Keratinocyte (primary cell): ENCODE results near the gene THRB. TPM values are rescaled to one million over a fixed set of nuclear protein-coding genes. Genes with fewer than 3 reads are reported as not detected.

ENCODE experiments used
- DNase-seq: peaks from one replicate; pipeline ENCODE4 v3.0.0-alpha.2; 2011; ENCODE audit warnings: low read depth, missing footprints, low spot score
- FAIRE-seq: peaks from 2 replicates; lab custom pipeline; 2011; peaks lifted over from hg19 to GRCh38; lab: Jason Lieb, UNC
- H2AFZ ChIP-seq: 2 replicates; pipeline ENCODE4 v1.6.0; 2012; ENCODE audit warnings: low read length, control low read depth, inconsistent platforms; ENCODE audit not compliant: control insufficient read depth
- H3K27ac ChIP-seq: 2 replicates; pipeline ENCODE4 v1.5.1; 2011; ENCODE audit warnings: low read length; ENCODE audit not compliant: control insufficient read depth, insufficient read depth
- H3K27me3 ChIP-seq: 3 replicates; pipeline ENCODE4 v1.6.0; 2011; ENCODE audit warnings: low read length; ENCODE audit not compliant: control insufficient read depth, insufficient read depth; ENCODE audit errors: extremely low read depth
- H3K36me3 ChIP-seq, 2 experiments: 2 replicates in 1 of 2; 3 replicates in 1 of 2; pipeline ENCODE4 v1.5.1; 2011; ENCODE audit warnings: low read length in 2 of 2, mild to moderate bottlenecking in 1 of 2; ENCODE audit not compliant: control insufficient read depth in 2 of 2, insufficient read depth in 2 of 2; ENCODE audit errors: extremely low read depth in 1 of 2
- H3K4me1 ChIP-seq: 3 replicates; pipeline ENCODE4 v1.5.1; 2011; ENCODE audit warnings: low read length; ENCODE audit not compliant: control insufficient read depth, insufficient read depth; ENCODE audit errors: extremely low read depth
- H3K4me2 ChIP-seq: 3 replicates; pipeline ENCODE4 v1.6.0; 2011; ENCODE audit warnings: low read depth, low read length; ENCODE audit not compliant: control insufficient read depth, insufficient read depth; ENCODE audit errors: extremely low read depth
- H3K4me3 ChIP-seq, 3 experiments: fragments of 200-600 bp in 1 of 3; sonication (generic) in 1 of 3; 2 replicates in 2 of 3; 3 replicates in 1 of 3; pipeline ENCODE4 v1.5.1; 2011 to 2016; ENCODE audit warnings: low read length in 3 of 3, mild to moderate bottlenecking in 3 of 3, control low read depth in 2 of 3, inconsistent platforms in 1 of 3, low read depth in 1 of 3, mixed read lengths in 1 of 3, mixed run types in 1 of 3, moderate library complexity in 1 of 3; ENCODE audit not compliant: control insufficient read depth in 2 of 3, insufficient read depth in 2 of 3; ENCODE audit errors: extremely low read depth in 1 of 3
- H3K79me2 ChIP-seq: 2 replicates; pipeline ENCODE4 v1.6.0; 2012; ENCODE audit warnings: low read length; ENCODE audit not compliant: control insufficient read depth, insufficient read depth
- H3K9ac ChIP-seq: 3 replicates; pipeline ENCODE4 v1.6.0; 2011; ENCODE audit warnings: low read length; ENCODE audit not compliant: control insufficient read depth, insufficient read depth; ENCODE audit errors: extremely low read depth
- H3K9me1 ChIP-seq: 3 replicates; pipeline ENCODE4 v1.6.0; 2011; ENCODE audit warnings: low read length; ENCODE audit not compliant: control insufficient read depth, insufficient read depth; ENCODE audit errors: extremely low read depth
- H3K9me3 ChIP-seq: 2 replicates; pipeline ENCODE4 v1.5.1; 2012; ENCODE audit warnings: low read depth, low read length; ENCODE audit not compliant: control insufficient read depth
- H4K20me1 ChIP-seq: 3 replicates; pipeline ENCODE4 v1.6.0; 2011; ENCODE audit warnings: low read length; ENCODE audit not compliant: control insufficient read depth, insufficient read depth; ENCODE audit errors: extremely low read depth
- CTCF ChIP-seq, 3 experiments: IDR thresholded peaks in 1 of 3; conservative IDR thresholded peaks in 1 of 3; optimal IDR thresholded peaks in 1 of 3; 2 replicates in 2 of 3; 3 replicates in 1 of 3; pipeline versions ENCODE3 to v1.5.1; 2011; ENCODE audit warnings: low read length in 3 of 3, mild to moderate bottlenecking in 3 of 3, moderate library complexity in 2 of 3, control low read depth in 1 of 3, inconsistent platforms in 1 of 3; ENCODE audit not compliant: insufficient read depth in 2 of 3; ENCODE audit errors: extremely low read depth in 1 of 3
- EZH2 ChIP-seq: IDR thresholded peaks from one replicate; pipeline ENCODE4 v1.6.1; 2012; ENCODE audit warnings: inconsistent platforms, mild to moderate bottlenecking, low read length, moderate library complexity
- dilution Hi-C: fragments of 300-500 bp; cut with MboI; formaldehyde crosslinking; loops from one replicate; pipeline ENCODE4 v1.7.0; 2020; ENCODE audit warnings: low sequenced_read_pairs; ENCODE audit not compliant: extremely low pct_ligation_motif_present
- polyA plus RNA-seq, 5 experiments: library from polyadenylated mRNA; depleted of rRNA in 3 of 5; stranded (reverse) in 3 of 5; stranded (forward) in 1 of 5; unstranded in 1 of 5; fragments of >200 nt; gene quantifications; 1 replicate in 1 of 5; 2 replicates in 3 of 5; 3 replicates in 1 of 5; pipeline versions ENCODE4 v1.2.1 to v1.2.3, GENCODE V29; 2011 to 2012; ENCODE audit warnings: missing spikeins in 2 of 5, low read depth in 1 of 5, low replicate concordance in 1 of 5

Gene THRB
- polyA plus RNA-seq, 1 donor (not counting 4 experiments of a cell fraction or from before 2014, with no cell fraction given), result 2.6 TPM

GRCh38 chr3:24271228-24271627 lies 223.4 kb downstream of the THRB start:
- Histone ChIP-seq H3K4me1 (no peaks in the 10 kb centered on the region), H3K27me3 (no peaks in the 10 kb centered on the region), H3K9ac (no peak overlapping the region), H2AFZ (no peak overlapping the region), H3K36me3 (no peaks in the 10 kb centered on the region), H4K20me1 (no peaks in the 10 kb centered on the region), H3K79me2 (no peaks in the 10 kb centered on the region), H3K4me3 (no peak overlapping the region), H3K27ac (no peak overlapping the region), H3K9me3 (no peaks in the 10 kb centered on the region), H3K9me1 (no peaks in the 10 kb centered on the region), H3K4me2 (no peak overlapping the region)
- FAIRE-seq (no peak), DNase-seq (no peak)
- dilution Hi-C loops, result no loop called here
- no peak for TF ChIP-seq CTCF (optimal IDR thresholded peaks at IDR 0.05 in 1 of 3, IDR thresholded peaks at IDR 0.05 in 1 of 3, conservative IDR thresholded peaks at IDR 0.05 in 1 of 3; ENCODE audit: extremely low read depth in 1 of 3, insufficient read depth in 2 of 3, low read length in 3 of 3)
- no peak for TF ChIP-seq EZH2

GRCh38 chr3:24270744-24271143 lies 223.9 kb downstream of the THRB start:
- TF ChIP-seq CTCF (optimal IDR thresholded peaks at IDR 0.05 in 1 of 3, IDR thresholded peaks at IDR 0.05 in 1 of 3, conservative IDR thresholded peaks at IDR 0.05 in 1 of 3; ENCODE audit: extremely low read depth in 1 of 3, insufficient read depth in 2 of 3, low read length in 3 of 3) (no peak), EZH2 (no peak)
- Histone ChIP-seq H4K20me1 (no peaks in the 10 kb centered on the region), H3K4me1 (no peaks in the 10 kb centered on the region), H3K9ac (no peak overlapping the region), H3K79me2 (no peaks in the 10 kb centered on the region), H3K9me3 (no peaks in the 10 kb centered on the region), H3K4me3 (no peak overlapping the region), H3K4me2 (no peak overlapping the region), H3K27me3 (no peaks in the 10 kb centered on the region), H3K36me3 (no peaks in the 10 kb centered on the region), H3K9me1 (no peaks in the 10 kb centered on the region), H2AFZ (no peak overlapping the region), H3K27ac (no peak overlapping the region)
- no peak for FAIRE-seq
- no peak for DNase-seq
- dilution Hi-C loops, result no loop called here
